ENCODE data around the gene CCSAP. TPM values are rescaled to one million over a fixed set of nuclear protein-coding genes. Genes with fewer than 3 reads are reported as not detected.

CCSAP gene
- total RNA-seq, 2 donors from 2014 or later = 9.3 to 10.9 TPM

- no peaks in the 10 kb centered on the region for H3K9me3 Mint-ChIP-seq
- Histone ChIP-seq H3K4me3 (ENCODE audit: low read length) (no peak overlapping the region), H3K27me3 (ENCODE audit: control insufficient read depth, insufficient read depth, low read length, poor library complexity, severe bottlenecking) (peaks cover 5% of the 10 kb centered on the region), H3K4me1 (ENCODE audit: control insufficient read depth, insufficient read depth, low read length) (peaks cover 15% of the 10 kb centered on the region), H3K27ac (ENCODE audit: low read depth, low read length) (no peak overlapping the region), H3K9ac (ENCODE audit: extremely low read depth, low read length, poor library complexity, severe bottlenecking) (no peak overlapping the region), H3K36me3 (ENCODE audit: control insufficient read depth, insufficient read depth, low read length) (no peaks in the 10 kb centered on the region), H3K9me3 (ENCODE audit: control insufficient read depth, low read length) (peaks cover 5% of the 10 kb centered on the region)
- 88 to 95% methylated on average over 7 to 10 of the region's 10 CpGs for WGBS, 2 experiments (ENCODE audit: insufficient coverage in 1 of 2, insufficient read length in 1 of 2)
- H3K4me1 Mint-ChIP-seq = peaks cover 37% of the 10 kb centered on the region
- no peaks in the 10 kb centered on the region for H3K36me3 Mint-ChIP-seq (ENCODE audit: low read depth)
- DNase-seq = no peak
- H3K27me3 Mint-ChIP-seq (ENCODE audit: insufficient read depth) = peaks cover 10% of the 10 kb centered on the region
- no peak for TF ChIP-seq CTCF (conservative IDR thresholded peaks at IDR 0.05)
- no peak overlapping the region for H3K4me3 Mint-ChIP-seq
- no peak overlapping the region for H3K27ac Mint-ChIP-seq
Observed at GRCh38 chr1:229377429-229377828, 34.6 kb upstream of the CCSAP start.

GRCh38 chr1:229376521-229376920, 33.7 kb upstream of the CCSAP start:
- peaks cover 10% of the 10 kb centered on the region for H3K27me3 Mint-ChIP-seq (ENCODE audit: insufficient read depth)
- Histone ChIP-seq H3K9me3 (ENCODE audit: control insufficient read depth, low read length) (peaks cover 5% of the 10 kb centered on the region), H3K4me1 (ENCODE audit: control insufficient read depth, insufficient read depth, low read length) (peaks cover 15% of the 10 kb centered on the region), H3K4me3 (ENCODE audit: low read length) (no peak overlapping the region), H3K27ac (ENCODE audit: low read depth, low read length) (no peak overlapping the region), H3K9ac (ENCODE audit: extremely low read depth, low read length, poor library complexity, severe bottlenecking) (no peak overlapping the region), H3K36me3 (ENCODE audit: control insufficient read depth, insufficient read depth, low read length) (no peaks in the 10 kb centered on the region), H3K27me3 (ENCODE audit: control insufficient read depth, insufficient read depth, low read length, poor library complexity, severe bottlenecking) (peaks cover 5% of the 10 kb centered on the region)
- no peak overlapping the region for H3K27ac Mint-ChIP-seq
- H3K9me3 Mint-ChIP-seq = no peaks in the 10 kb centered on the region
- DNase-seq = no peak
- no peaks in the 10 kb centered on the region for H3K36me3 Mint-ChIP-seq (ENCODE audit: low read depth)
- peaks cover 41% of the 10 kb centered on the region for H3K4me1 Mint-ChIP-seq
- WGBS, 2 experiments (ENCODE audit: insufficient coverage in 1 of 2, insufficient read length in 1 of 2) = 88 to 89% methylated on average over 4 to 6 of the region's 6 CpGs
- H3K4me3 Mint-ChIP-seq = no peak overlapping the region
- no peak for TF ChIP-seq CTCF (conservative IDR thresholded peaks at IDR 0.05)

GRCh38 chr1:229374485-229374884, 31.6 kb upstream of the CCSAP start:
- H3K27ac Mint-ChIP-seq = no peak overlapping the region

More at GRCh38 chr1:229374485-229374884, 31.6 kb upstream of the CCSAP start:
- Mint-ChIP-seq H3K4me1 (peaks cover 22% of the 10 kb centered on the region), H3K36me3 (ENCODE audit: low read depth) (no peaks in the 10 kb centered on the region), H3K9me3 (no peaks in the 10 kb centered on the region), H3K27me3 (ENCODE audit: insufficient read depth) (peaks cover 2% of the 10 kb centered on the region), H3K4me3 (no peak overlapping the region)
- H3K4me3 ChIP-seq (ENCODE audit: low read length) = no peak overlapping the region
- DNase-seq = no peak
- peaks cover 5% of the 10 kb centered on the region for H3K9me3 ChIP-seq (ENCODE audit: control insufficient read depth, low read length)
- H3K36me3 ChIP-seq (ENCODE audit: control insufficient read depth, insufficient read depth, low read length) = no peaks in the 10 kb centered on the region
- H3K27ac ChIP-seq (ENCODE audit: low read depth, low read length) = no peak overlapping the region
- no peaks in the 10 kb centered on the region for H3K27me3 ChIP-seq (ENCODE audit: control insufficient read depth, insufficient read depth, low read length, poor library complexity, severe bottlenecking)
- H3K9ac ChIP-seq (ENCODE audit: extremely low read depth, low read length, poor library complexity, severe bottlenecking) = no peak overlapping the region
- H3K4me1 ChIP-seq (ENCODE audit: control insufficient read depth, insufficient read depth, low read length) = no peaks in the 10 kb centered on the region
- 93 to 94% methylated on average over 6 to 8 of the region's 8 CpGs for WGBS, 2 experiments (ENCODE audit: insufficient coverage in 1 of 2, insufficient read length in 1 of 2)
- no peak for TF ChIP-seq CTCF (conservative IDR thresholded peaks at IDR 0.05)

All from endodermal cell (in vitro differentiated cells).